HCT116 (cell line): ENCODE results near the gene MINDY4. TPM values are rescaled to one million over a fixed set of nuclear protein-coding genes. Genes with fewer than 3 reads are reported as not detected.

Experiments used
- ATAC-seq: fragments of 200-7000 bp; cut with Tn5 transposase; 2 replicates; pipeline ENCODE4 v1.9.1; 2020; ENCODE audit warnings: mild to moderate bottlenecking, moderate library complexity
- BruUV-seq: library from RNA; stranded (reverse); fragments of 400-500 nt; replicated peaks from 2 replicates; lab custom pipeline; 2021; lab: Mats Ljungman, UMichigan
- CTCF ChIA-PET: fragments of 300-600 bp; sonication (Branson Sonifier 250); formaldehyde crosslinking; loops from one replicate; lab custom pipeline; 2021; ENCODE audit warnings: antibody characterized with exemption; lab: Charles Lee
- POLR2A ChIA-PET: fragments of 300-600, 350-600 bp; sonication (Branson Sonifier 250); formaldehyde crosslinking; loops from one replicate; lab custom pipeline; 2021; ENCODE audit warnings: antibody characterized with exemption; lab: Charles Lee
- RAD21 ChIA-PET, 2 experiments: fragments of 300-600 bp; sonication (Branson Sonifier 250); formaldehyde crosslinking; loops; one replicate each; lab custom pipeline; 2023; ENCODE audit warnings: low total read pairs in 2 of 2; ENCODE audit not compliant: uncharacterized antibody in 2 of 2, unreplicated experiment in 2 of 2, low non-redundant PET in 1 of 2; lab: Charles Lee
- DNase-seq: peaks from one replicate; pipeline ENCODE4 v3.0.0-alpha.2; 2010; ENCODE audit warnings: low read depth, low spot score
- H2AFZ ChIP-seq: fragments of 200-600 bp; shearing (Covaris generic), sonication (generic); 2 replicates; pipeline ENCODE4 v1.6.1; 2017; ENCODE audit warnings: low read depth, mixed run types, mixed read lengths, antibody characterized with exemption, low read length; ENCODE audit not compliant: poor library complexity, severe bottlenecking
- H3K27ac ChIP-seq: 2 replicates; pipeline ENCODE4 v1.5.1; 2012; ENCODE audit warnings: low read depth, low read length
- H3K27me3 ChIP-seq: fragments of 200-600 bp; sonication (generic); 2 replicates; pipeline ENCODE4 v1.6.1; 2016; ENCODE audit warnings: mixed run types, low read length, mixed read lengths; ENCODE audit not compliant: insufficient read depth
- H3K36me3 ChIP-seq, 2 experiments: fragments of 200-500 bp in 1 of 2; fragments of 200-600 bp in 1 of 2; sonication (Bioruptor generic) in 1 of 2; sonication (generic) in 1 of 2; 2 replicates each; pipeline versions ENCODE4 v1.5.1 to v1.6.1; 2014 to 2016; ENCODE audit warnings: low read length in 2 of 2, inconsistent platforms in 1 of 2, mixed read lengths in 1 of 2, mixed run types in 1 of 2; ENCODE audit not compliant: insufficient read depth in 2 of 2, control insufficient read depth in 1 of 2
- H3K4me1 ChIP-seq, 2 experiments: fragments of 200-600 bp in 1 of 2; sonication (generic) in 1 of 2; 2 replicates each; pipeline versions ENCODE4 v1.5.1 to v1.6.1; 2012 to 2017; ENCODE audit warnings: low read length in 2 of 2, inconsistent platforms in 1 of 2, mild to moderate bottlenecking in 1 of 2, mixed read lengths in 1 of 2, mixed run types in 1 of 2, moderate library complexity in 1 of 2; ENCODE audit not compliant: insufficient read depth in 2 of 2, control insufficient read depth in 1 of 2
- H3K4me2 ChIP-seq: fragments of 200-600 bp; sonication (generic); 2 replicates; pipeline ENCODE4 v1.6.1; 2017; ENCODE audit warnings: mixed run types, low read length, mixed read lengths
- H3K4me3 ChIP-seq, 2 experiments: fragments of 200-600 bp in 1 of 2; sonication (generic) in 1 of 2; replicated peaks in 1 of 2; 2 replicates each; pipeline ENCODE4 v1.5.1; 2011 to 2016; ENCODE audit warnings: low read length in 2 of 2, control low read depth in 1 of 2, low read depth in 1 of 2, mild to moderate bottlenecking in 1 of 2, mixed read lengths in 1 of 2, mixed run types in 1 of 2
- H3K79me2 ChIP-seq: fragments of 200-600 bp; sonication (generic); 2 replicates; pipeline ENCODE4 v1.6.1; 2017; ENCODE audit warnings: mild to moderate bottlenecking, mixed run types, low read length, moderate library complexity, mixed read lengths; ENCODE audit not compliant: insufficient read depth
- H3K9ac ChIP-seq: fragments of 200-600 bp; sonication (generic); 2 replicates; pipeline ENCODE4 v1.6.1; 2016; ENCODE audit warnings: low read length, mixed read lengths
- H3K9me2 ChIP-seq: fragments of 200-600 bp; sonication (generic), shearing (Covaris generic); 2 replicates; pipeline ENCODE4 v1.6.1; 2017; ENCODE audit warnings: mixed run types, mild to moderate bottlenecking, moderate library complexity; ENCODE audit not compliant: insufficient read depth
- H3K9me3 ChIP-seq, 2 experiments: fragments of 200-500 bp in 1 of 2; fragments of 200-600 bp in 1 of 2; sonication (Bioruptor generic) in 1 of 2; sonication (generic) in 1 of 2; 2 replicates each; pipeline ENCODE4 v1.6.1; 2014 to 2017; ENCODE audit warnings: low read length in 2 of 2, mixed read lengths in 2 of 2, inconsistent platforms in 1 of 2, low read depth in 1 of 2, mild to moderate bottlenecking in 1 of 2, mixed run types in 1 of 2, moderate library complexity in 1 of 2; ENCODE audit not compliant: control insufficient read depth in 1 of 2, insufficient read depth in 1 of 2
- H4K20me1 ChIP-seq: fragments of 200-600 bp; sonication (generic), shearing (Covaris generic); 2 replicates; pipeline ENCODE4 v1.6.1; 2017; ENCODE audit warnings: mixed run types, mild to moderate bottlenecking, moderate library complexity; ENCODE audit not compliant: insufficient read depth
- CEBPB ChIP-seq: IDR thresholded peaks from 2 replicates; pipeline ENCODE4 v1.6.1; 2012; ENCODE audit warnings: low read depth
- EGR1 ChIP-seq: IDR thresholded peaks from 2 replicates; pipeline ENCODE4 v1.6.1; 2012; ENCODE audit warnings: low read depth
- ELF1 ChIP-seq: IDR thresholded peaks from 2 replicates; pipeline ENCODE4 v1.6.1; 2012; ENCODE audit warnings: low read depth, borderline replicate concordance
- EZH2 ChIP-seq: fragments of 200-600 bp; sonication (generic); IDR thresholded peaks from 2 replicates; pipeline ENCODE4 v1.6.1; 2017; ENCODE audit warnings: antibody characterized with exemption, mixed run types
- EZH2phosphoT487 ChIP-seq: fragments of 200-600 bp; IDR thresholded peaks from 2 replicates; pipeline ENCODE4 v1.6.1; 2018; ENCODE audit warnings: antibody characterized with exemption, borderline replicate concordance
- FOSL1 ChIP-seq: IDR thresholded peaks from 2 replicates; pipeline ENCODE4 v1.6.1; 2012; ENCODE audit warnings: low read depth
- JUND ChIP-seq: IDR thresholded peaks from 2 replicates; pipeline ENCODE4 v1.6.1; 2012
- POLR2AphosphoS5 ChIP-seq: IDR thresholded peaks from 2 replicates; pipeline ENCODE4 v1.6.1; 2011; ENCODE audit warnings: mild to moderate bottlenecking, low read depth, low read length, moderate library complexity
- RAD21 ChIP-seq: IDR thresholded peaks from 2 replicates; pipeline ENCODE4 v1.6.1; 2012; ENCODE audit warnings: low read depth, mild to moderate bottlenecking
- SIN3A ChIP-seq: IDR thresholded peaks from 2 replicates; pipeline ENCODE4 v1.6.1; 2012; ENCODE audit warnings: low read depth
- SP1 ChIP-seq: IDR thresholded peaks from 2 replicates; pipeline ENCODE4 v1.6.1; 2012; ENCODE audit warnings: low read depth
- SRF ChIP-seq: IDR thresholded peaks from 2 replicates; pipeline ENCODE4 v1.6.1; 2012; ENCODE audit warnings: low read depth
- TCF7L2 ChIP-seq: IDR thresholded peaks from 2 replicates; pipeline ENCODE4 v1.7.0; 2011; ENCODE audit warnings: borderline replicate concordance, inconsistent platforms; ENCODE audit not compliant: insufficient read depth, insufficient read length; ENCODE audit errors: extremely low read depth
- intact Hi-C: fragments of 100-400 bp; cut with micrococcal nuclease; formaldehyde crosslinking; loops from 2 replicates; pipeline ENCODE4 v1.10.0; 2022
- total RNA-seq: library from RNA; stranded (reverse); gene quantifications from one replicate; pipeline ENCODE4 v1.2.1, GENCODE V29; 2021; ENCODE audit not compliant: unreplicated experiment
- TF ChIP-seq, protein P1 (sequence below): IDR thresholded peaks from 2 replicates; pipeline ENCODE4 v1.6.1; 2011; ENCODE audit warnings: mild to moderate bottlenecking, low read length, moderate library complexity; ENCODE audit not compliant: insufficient replicate concordance; ENCODE audit errors: extremely low read depth
- TF ChIP-seq, protein P2 (sequence below): IDR thresholded peaks from 2 replicates; pipeline ENCODE4 v1.6.1; 2012

MINDY4 gene
- total RNA-seq, 1 experiment from 2014 or later: 6.1 TPM

DNA sequence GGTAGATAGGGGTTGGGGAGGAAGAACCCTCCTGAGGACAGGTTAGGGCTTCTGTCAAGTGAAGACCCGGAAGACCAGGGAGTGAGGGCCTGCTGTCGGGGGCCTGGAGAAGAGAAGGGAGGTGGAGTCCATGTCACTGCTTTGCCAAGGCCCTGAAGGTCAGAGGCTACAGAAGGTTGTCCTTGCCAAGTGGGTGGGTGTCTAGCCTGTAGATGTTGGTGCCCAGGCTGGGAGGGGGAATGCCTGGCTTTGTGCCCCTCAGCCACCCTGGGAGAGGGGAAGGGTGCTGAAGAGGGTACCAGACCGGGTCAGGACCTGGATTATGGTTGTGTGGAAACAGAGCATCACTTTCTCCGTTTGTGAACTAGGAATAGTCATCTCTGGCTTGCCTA, 73.3 kb downstream of the MINDY4 start:
- Histone ChIP-seq H3K79me2 (no peaks in the 10 kb centered on the region), H3K27ac (no peak overlapping the region), H3K36me3 (no peaks in the 10 kb centered on the region), H4K20me1 (no peaks in the 10 kb centered on the region), H3K4me2 (no peak overlapping the region), H2AFZ (no peak overlapping the region), H3K9ac (no peak overlapping the region), H3K9me3 (no peaks in the 10 kb centered on the region), H3K4me1 (peaks cover 18 to 20% of the 10 kb centered on the region in 2 experiments), H3K4me3 (no peak overlapping the region), H3K9me2 (no peaks in the 10 kb centered on the region), H3K27me3 (no peaks in the 10 kb centered on the region)
- no peak for DNase-seq
- BruUV-seq: no TSS peak
- ATAC-seq: no peak
- POLR2A ChIA-PET: no interaction called here
- TF ChIP-seq EZH2 (no peak), SP1 (no peak), EGR1 (no peak), EZH2phosphoT487 (no peak), SRF (no peak), JUND (no peak)
- TF ChIP-seq, protein P1, sequence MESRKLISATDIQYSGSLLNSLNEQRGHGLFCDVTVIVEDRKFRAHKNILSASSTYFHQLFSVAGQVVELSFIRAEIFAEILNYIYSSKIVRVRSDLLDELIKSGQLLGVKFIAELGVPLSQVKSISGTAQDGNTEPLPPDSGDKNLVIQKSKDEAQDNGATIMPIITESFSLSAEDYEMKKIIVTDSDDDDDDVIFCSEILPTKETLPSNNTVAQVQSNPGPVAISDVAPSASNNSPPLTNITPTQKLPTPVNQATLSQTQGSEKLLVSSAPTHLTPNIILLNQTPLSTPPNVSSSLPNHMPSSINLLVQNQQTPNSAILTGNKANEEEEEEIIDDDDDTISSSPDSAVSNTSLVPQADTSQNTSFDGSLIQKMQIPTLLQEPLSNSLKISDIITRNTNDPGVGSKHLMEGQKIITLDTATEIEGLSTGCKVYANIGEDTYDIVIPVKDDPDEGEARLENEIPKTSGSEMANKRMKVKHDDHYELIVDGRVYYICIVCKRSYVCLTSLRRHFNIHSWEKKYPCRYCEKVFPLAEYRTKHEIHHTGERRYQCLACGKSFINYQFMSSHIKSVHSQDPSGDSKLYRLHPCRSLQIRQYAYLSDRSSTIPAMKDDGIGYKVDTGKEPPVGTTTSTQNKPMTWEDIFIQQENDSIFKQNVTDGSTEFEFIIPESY: no peak
- CTCF ChIA-PET: no interaction called here
- intact Hi-C loops: no loop called here
- RAD21 ChIA-PET: no interaction called here

DNA sequence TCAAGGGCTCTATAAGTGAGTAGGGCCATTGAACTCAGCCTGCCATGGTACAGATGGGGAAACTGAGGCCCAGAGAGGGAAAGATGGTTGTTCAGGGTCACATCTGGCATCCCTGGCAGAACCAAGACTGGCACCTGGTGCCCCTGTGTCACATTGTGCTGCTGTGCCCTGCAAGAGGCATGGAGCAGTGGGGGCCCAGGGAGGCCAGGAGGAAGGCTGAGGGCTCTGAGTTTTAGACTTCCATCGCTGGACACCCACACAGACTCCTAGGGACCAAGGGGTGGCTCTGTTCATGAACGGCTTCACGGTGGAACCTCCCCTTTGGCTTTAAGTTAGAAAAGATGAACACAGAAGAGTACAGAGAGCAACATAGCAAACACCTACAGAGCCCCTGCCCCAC, 73.7 kb downstream of the MINDY4 start:
- intact Hi-C loops: no loop called here
- H3K9ac ChIP-seq: no peak overlapping the region
- CTCF ChIA-PET: no interaction called here

More for the DNA sequence above, 73.7 kb downstream of the MINDY4 start:
- no TSS peak for BruUV-seq
- Histone ChIP-seq H3K4me1 (peaks cover 18 to 20% of the 10 kb centered on the region in 2 experiments), H4K20me1 (no peaks in the 10 kb centered on the region), H3K4me2 (no peak overlapping the region), H3K4me3 (no peak overlapping the region), H3K27ac (no peak overlapping the region), H3K9me3 (no peaks in the 10 kb centered on the region), H3K79me2 (no peaks in the 10 kb centered on the region), H3K36me3 (no peaks in the 10 kb centered on the region), H3K27me3 (no peaks in the 10 kb centered on the region), H3K9me2 (no peaks in the 10 kb centered on the region), H2AFZ (no peak overlapping the region)
- POLR2A ChIA-PET: no interaction called here
- RAD21 ChIA-PET: no interaction called here
- DNase-seq (no peak), ATAC-seq (no peak)
- TF ChIP-seq SP1: no peak
- no peak for TF ChIP-seq RAD21
- no peak for TF ChIP-seq EZH2
- TF ChIP-seq ELF1: no peak
- TF ChIP-seq FOSL1: no peak
- TF ChIP-seq SIN3A: no peak
- TF ChIP-seq, protein P2, sequence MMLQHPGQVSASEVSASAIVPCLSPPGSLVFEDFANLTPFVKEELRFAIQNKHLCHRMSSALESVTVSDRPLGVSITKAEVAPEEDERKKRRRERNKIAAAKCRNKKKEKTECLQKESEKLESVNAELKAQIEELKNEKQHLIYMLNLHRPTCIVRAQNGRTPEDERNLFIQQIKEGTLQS: no peak
- no peak for TF ChIP-seq POLR2AphosphoS5
- TF ChIP-seq TCF7L2: no peak
- TF ChIP-seq CEBPB: no peak
